Measurements from ENCODE around the gene CABLES1.

- TF ChIP-seq CTCF (IDR thresholded peaks at IDR 0.05; ENCODE audit: insufficient read depth, low read length, poor library complexity, severe bottlenecking) (no peak), EZH2phosphoT487 (conservative IDR thresholded peaks at IDR 0.05; ENCODE audit: low read length) (no peak)
Observed at GRCh38 chr18:23103449-23103848, 31.8 kb upstream of the CABLES1 start.

All from SU-DHL-6 (cell line).